HepG2 (cell line): ENCODE results near the gene NXN. TPM values are rescaled to one million over a fixed set of nuclear protein-coding genes. Genes with fewer than 3 reads are reported as not detected.

Experiments used
- ATAC-seq: fragments of 200-7000 bp; cut with Tn5 transposase; 3 replicates; pipeline ENCODE4 v1.9.1; 2020; ENCODE audit warnings: mild to moderate bottlenecking, moderate library complexity
- BruUV-seq: library from RNA; stranded (reverse); fragments of 400-500 nt; replicated peaks from 2 replicates; lab custom pipeline; 2021; lab: Mats Ljungman, UMichigan
- CTCF ChIA-PET: fragments of 300-600 bp; formaldehyde crosslinking; extraction: SDS; loops from one replicate; lab custom pipeline; 2021; ENCODE audit warnings: low total read pairs, inconsistent platforms, low intra/inter-chr PET ratio; lab: Yijun Ruan, JAX
- POLR2A ChIA-PET: fragments of 350-600 bp; sonication (Branson Sonifier 250); formaldehyde crosslinking; loops from one replicate; lab custom pipeline; 2020; ENCODE audit warnings: antibody characterized with exemption, inconsistent platforms; lab: Yijun Ruan, JAX
- DNase-seq: peaks from one replicate; pipeline ENCODE4 v3.0.0-alpha.2; 2015; ENCODE audit warnings: low spot score
- FAIRE-seq: peaks from 3 replicates; lab custom pipeline; 2011; peaks lifted over from hg19 to GRCh38; lab: Jason Lieb, UNC
- H2AFZ ChIP-seq: one replicate; pipeline ENCODE4 v1.6.1; 2011; ENCODE audit warnings: low read length, inconsistent platforms
- H3K27ac ChIP-seq: fragments of 300-600 bp; 3 replicates; pipeline ENCODE4 v1.8.0; 2011; ENCODE audit warnings: mixed run types, mild to moderate bottlenecking, mixed read lengths, low read length, inconsistent platforms; ENCODE audit not compliant: insufficient read depth; ENCODE audit errors: extremely low read length
- H3K27me3 ChIP-seq, 2 experiments: fragments of 200-600 bp in 1 of 2; 2 replicates in 1 of 2; 3 replicates in 1 of 2; pipeline versions ENCODE4 v1.6.0 to v1.8.0; 2011; ENCODE audit warnings: low read length in 2 of 2, mild to moderate bottlenecking in 2 of 2, moderate library complexity in 2 of 2, inconsistent platforms in 1 of 2; ENCODE audit not compliant: insufficient read depth in 2 of 2, control insufficient read depth in 1 of 2
- H3K36me3 ChIP-seq, 2 experiments: fragments of 200-600 bp in 1 of 2; replicated peaks in 1 of 2; 2 replicates in 1 of 2; 3 replicates in 1 of 2; pipeline versions ENCODE4 v1.5.1 to v1.8.0; 2011; ENCODE audit warnings: low read length in 2 of 2, inconsistent platforms in 1 of 2; ENCODE audit not compliant: insufficient read depth in 2 of 2, control insufficient read depth in 1 of 2
- H3K4me1 ChIP-seq: 2 replicates; pipeline ENCODE4 v1.5.1; 2012; ENCODE audit warnings: low read length, inconsistent platforms; ENCODE audit not compliant: insufficient read depth
- H3K4me2 ChIP-seq: 2 replicates; pipeline ENCODE4 v1.6.0; 2011; ENCODE audit warnings: low read depth, low read length, inconsistent platforms
- H3K4me3 ChIP-seq, 3 experiments: fragments of 200-600 bp in 1 of 3; sonication (generic), shearing (Covaris generic) in 1 of 3; replicated peaks in 1 of 3; 2 replicates each; pipeline ENCODE4 v1.5.1; 2011 to 2016; ENCODE audit warnings: low read length in 3 of 3, inconsistent platforms in 2 of 3, low read depth in 2 of 3, mild to moderate bottlenecking in 2 of 3, control low read depth in 1 of 3, mixed read lengths in 1 of 3; ENCODE audit not compliant: insufficient read depth in 1 of 3
- H3K79me2 ChIP-seq: one replicate; pipeline ENCODE4 v1.6.1; 2011; ENCODE audit warnings: low read length, inconsistent platforms; ENCODE audit not compliant: insufficient read depth
- H3K9ac ChIP-seq: 2 replicates; pipeline ENCODE4 v1.6.0; 2011; ENCODE audit warnings: mild to moderate bottlenecking, low read depth, low read length, inconsistent platforms; ENCODE audit not compliant: insufficient read depth
- H3K9me3 ChIP-seq: 2 replicates; pipeline ENCODE4 v1.5.1; 2012; ENCODE audit warnings: mild to moderate bottlenecking, low read length
- H4K20me1 ChIP-seq: 2 replicates; pipeline ENCODE4 v1.6.0; 2011; ENCODE audit warnings: inconsistent platforms, mild to moderate bottlenecking, low read length, moderate library complexity; ENCODE audit not compliant: insufficient read depth
- ASH2L ChIP-seq: fragments of 300-600, 200-600 bp; sonication (generic); IDR thresholded peaks from 2 replicates; pipeline ENCODE4 v1.7.0; 2017; ENCODE audit warnings: low read depth, mild to moderate bottlenecking, moderate library complexity, mixed read lengths, low read length; ENCODE audit not compliant: insufficient read length
- ATF1 ChIP-seq: IDR thresholded peaks from 2 replicates; pipeline ENCODE4 v1.6.1; 2016; ENCODE audit warnings: mild to moderate bottlenecking, control low read depth
- BCLAF1 ChIP-seq: fragments of 450-650 bp; IDR thresholded peaks from 2 replicates; pipeline ENCODE4 v1.6.1; 2017; ENCODE audit warnings: mild to moderate bottlenecking
- FOSL2 ChIP-seq: sonication (generic); formaldehyde crosslinking; IDR thresholded peaks from 2 replicates; pipeline ENCODE4 v1.4.0; 2020; ENCODE audit warnings: missing genetic modification reagents
- KDM1A ChIP-seq: IDR thresholded peaks from 2 replicates; pipeline ENCODE4 v1.6.1; 2016; ENCODE audit warnings: missing compliant biosample characterization
- KDM5A ChIP-seq: fragments of 200-600 bp; sonication (generic); IDR thresholded peaks from 2 replicates; pipeline ENCODE4 v1.7.0; 2018; ENCODE audit warnings: antibody characterized with exemption, mild to moderate bottlenecking, low read length, borderline replicate concordance
- LBX2 ChIP-seq: sonication (generic); formaldehyde crosslinking; IDR thresholded peaks from 2 replicates; pipeline ENCODE4 v1.5.0; 2020; ENCODE audit warnings: missing genetic modification reagents, mild to moderate bottlenecking, borderline replicate concordance
- NPAS2 ChIP-seq: sonication (generic); formaldehyde crosslinking; IDR thresholded peaks from 2 replicates; pipeline ENCODE4 v1.8.0; 2022; ENCODE audit warnings: mild to moderate bottlenecking, missing genetic modification reagents, borderline replicate concordance
- RFX3 ChIP-seq: IDR thresholded peaks from 2 replicates; pipeline ENCODE4 v1.6.1; 2016; ENCODE audit warnings: missing biosample characterization, missing genetic modification reagents
- SAFB2 ChIP-seq: sonication (generic); formaldehyde crosslinking; IDR thresholded peaks from 2 replicates; pipeline ENCODE4 v1.5.1; 2020; ENCODE audit warnings: missing genetic modification reagents, low read depth, mild to moderate bottlenecking, borderline replicate concordance
- SPEN ChIP-seq: sonication (generic); formaldehyde crosslinking; IDR thresholded peaks from 2 replicates; pipeline ENCODE4 v1.5.1; 2020; ENCODE audit warnings: low read depth, mild to moderate bottlenecking, missing genetic modification reagents
- ZBTB20 ChIP-seq: sonication (generic); formaldehyde crosslinking; IDR thresholded peaks from 2 replicates; pipeline ENCODE4 v1.8.1; 2023; ENCODE audit warnings: missing genetic modification reagents, low read depth, mild to moderate bottlenecking, borderline replicate concordance
- ZNF17 ChIP-seq: sonication (generic); formaldehyde crosslinking; IDR thresholded peaks from 2 replicates; pipeline ENCODE4 v1.5.0; 2020; ENCODE audit warnings: mild to moderate bottlenecking, missing genetic modification reagents
- ZNF256 ChIP-seq: sonication (generic); formaldehyde crosslinking; conservative IDR thresholded peaks from 2 replicates; pipeline ENCODE4 v1.4.0; 2020; ENCODE audit warnings: missing genetic modification reagents
- ZNF616 ChIP-seq: sonication (generic); formaldehyde crosslinking; IDR thresholded peaks from 2 replicates; pipeline ENCODE4 v1.5.0; 2020; ENCODE audit warnings: low read depth, mild to moderate bottlenecking, missing genetic modification reagents
- ZNF737 ChIP-seq: sonication (generic); formaldehyde crosslinking; IDR thresholded peaks from 2 replicates; pipeline ENCODE4 v1.5.0; 2020; ENCODE audit warnings: missing genetic modification reagents, mild to moderate bottlenecking, borderline replicate concordance
- WGBS: methylation state at CpG from one replicate; pipeline ENCODE4 v1.1.6; 2017; ENCODE audit warnings: low lambda C conversion rate; 5-methylcytosine and 5-hydroxymethylcytosine counted together
- in situ Hi-C: cut with HindIII; loops from 2 replicates; pipeline ENCODE4 v1.10.0; 2017; ENCODE audit warnings: low pct_unique_long_range_greater_than_20kb; ENCODE audit not compliant: extremely low pct_ligation_motif_present
- intact Hi-C: fragments of 100-400 bp; cut with micrococcal nuclease; formaldehyde crosslinking; loops from one replicate; pipeline ENCODE4 v1.10.0; 2022; ENCODE audit not compliant: unreplicated experiment
- polyA plus RNA-seq, 8 experiments: library from polyadenylated mRNA; depleted of rRNA in 3 of 8; stranded (reverse) in 7 of 8; unstranded in 1 of 8; fragments of >200 nt; fragmentation: Illumina TruSeq in 4 of 8; extraction: Trizol in 4 of 8; gene quantifications; 2 replicates each; pipeline versions ENCODE4 v1.2.1 to v1.2.3, GENCODE V29; 2011 to 2016; ENCODE audit warnings: low read depth in 4 of 8, missing spikeins in 1 of 8, mixed read lengths in 1 of 8; ENCODE audit not compliant: insufficient read depth in 1 of 8
- total RNA-seq, 5 experiments: library from RNA; depleted of rRNA; stranded (reverse); fragments of >200 nt; fragmentation: Illumina TruSeq; extraction: Trizol; gene quantifications; 2 replicates each; pipeline ENCODE4 v1.2.3, GENCODE V29; 2016; ENCODE audit warnings: low read depth in 1 of 5

NXN gene
- total and polyA plus RNA-seq, 2 of the 13 experiments (the other 11 are each of a cell fraction or from before 2014, with no cell fraction given) = 22.2 to 24.3 TPM

- TF ChIP-seq ZNF17 (CRISPR knock-in tag) = no peak
- TF ChIP-seq RFX3 = no peak
- no peak for TF ChIP-seq KDM1A (CRISPR knock-in tag)
- no peak for TF ChIP-seq ATF1
- no peak for TF ChIP-seq ZNF737 (CRISPR knock-in tag)
- no peak for TF ChIP-seq ZBTB20 (CRISPR knock-in tag)
Observed at GRCh38 chr17:778096-778495, 201.5 kb downstream of the NXN start (continued).

GRCh38 chr17:774313-774584, 205.3 kb downstream of the NXN start:
- BruUV-seq = no TSS peak
- FAIRE-seq = no peak
- H3K36me3 ChIP-seq = peaks cover 27 to 81% of the 10 kb centered on the region in 2 experiments

More at GRCh38 chr17:774313-774584, 205.3 kb downstream of the NXN start:
- H3K9me3 ChIP-seq = no peaks in the 10 kb centered on the region
- TF ChIP-seq FOSL2 (CRISPR knock-in tag) = no peak
- no peak for TF ChIP-seq BCLAF1
- no peak for TF ChIP-seq SPEN (CRISPR knock-in tag)
- TF ChIP-seq SAFB2 (CRISPR knock-in tag) = no peak
- no peak for TF ChIP-seq ZNF616
- TF ChIP-seq NPAS2 (CRISPR knock-in tag) = no peak
- no peak for TF ChIP-seq ASH2L
- TF ChIP-seq LBX2 = no peak
- TF ChIP-seq ZNF256 = no peak
- TF ChIP-seq KDM5A = no peak
- TF ChIP-seq, all 625 proteins: peak for 0
- H2AFZ ChIP-seq = no peak overlapping the region
- H3K4me2 ChIP-seq = no peak overlapping the region
- POLR2A ChIA-PET = no interaction called here
- no peak overlapping the region for H3K9ac ChIP-seq
- no peak for DNase-seq
- CTCF ChIA-PET = no interaction called here
- intact Hi-C loops (no loop called here), in situ Hi-C loops (no loop called here)
- no peaks in the 10 kb centered on the region for H4K20me1 ChIP-seq
- no peak for ATAC-seq
- no peaks in the 10 kb centered on the region for H3K27me3 ChIP-seq
- H3K79me2 ChIP-seq = peaks cover 2% of the 10 kb centered on the region
- H3K4me1 ChIP-seq = peaks cover 11% of the 10 kb centered on the region
- WGBS = 87% methylated on average over 2 of the region's 5 CpGs
- H3K27ac ChIP-seq = no peak overlapping the region
- H3K4me3 ChIP-seq = no peak overlapping the region
